GM18519 (cell line): ENCODE data around the gene PHKG1.
"Not testable (repeated sequence)": the region's sequence is repeated elsewhere in the genome, so short reads cannot be mapped to it uniquely, and the experiment has no call there.

Experiments used
- ATAC-seq: cut with Tn5 transposase; IDR thresholded peaks from one replicate; pipeline ENCODE4 v1.9.1; 2021; ENCODE audit warnings: mild to moderate bottlenecking, moderate library complexity; ENCODE audit not compliant: unreplicated experiment, low FRiP score

PHKG1 gene

GRCh38 chr7:56046721-56047445, 45.9 kb downstream of the PHKG1 start:
- ATAC-seq = no peak

DNA sequence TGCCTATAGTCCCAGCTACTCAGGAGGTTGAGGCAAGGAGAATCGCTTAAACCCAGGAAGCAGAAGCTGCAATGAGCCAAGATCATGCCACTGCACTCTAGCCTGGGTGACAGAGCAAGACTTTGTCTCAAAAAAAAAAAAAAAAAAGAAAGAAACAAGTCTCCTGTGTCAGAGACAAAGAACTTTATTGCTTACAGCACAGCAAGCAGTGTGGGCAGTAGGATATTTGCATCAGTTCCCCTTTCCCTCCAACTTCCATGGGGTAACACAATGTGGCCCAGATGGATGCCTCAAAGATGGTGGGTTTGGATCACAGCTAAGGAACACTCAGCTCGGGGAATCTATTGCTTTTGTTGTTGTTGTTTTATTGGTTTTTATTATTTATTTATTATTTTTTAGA, 47.0 kb downstream of the PHKG1 start:
- ATAC-seq = not testable (repeated sequence)

DNA sequence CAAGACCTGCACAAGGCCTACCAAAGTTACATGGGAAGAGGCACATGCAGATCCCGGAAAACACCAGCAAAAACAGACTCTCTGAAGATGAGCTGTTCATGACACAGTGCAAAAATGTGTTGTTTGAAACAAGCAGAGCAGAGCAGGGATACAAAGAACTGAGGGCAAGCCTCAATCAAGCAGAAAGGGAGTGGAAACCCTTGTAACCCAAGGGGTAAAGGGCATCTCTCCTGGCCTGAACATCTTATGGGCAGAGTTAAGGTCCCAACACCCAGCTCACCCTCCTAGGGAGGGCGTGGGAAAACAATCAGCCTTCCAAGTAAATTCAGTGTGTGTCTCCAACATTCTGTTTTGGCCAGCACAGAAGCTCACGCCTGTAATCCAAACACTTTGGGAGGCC, 52.0 kb downstream of the PHKG1 start:
- ATAC-seq = no peak

- ATAC-seq = peak; percentile 93
Measured at GRCh38 chr7:56033671-56034432, 58.9 kb downstream of the PHKG1 start.

DNA sequence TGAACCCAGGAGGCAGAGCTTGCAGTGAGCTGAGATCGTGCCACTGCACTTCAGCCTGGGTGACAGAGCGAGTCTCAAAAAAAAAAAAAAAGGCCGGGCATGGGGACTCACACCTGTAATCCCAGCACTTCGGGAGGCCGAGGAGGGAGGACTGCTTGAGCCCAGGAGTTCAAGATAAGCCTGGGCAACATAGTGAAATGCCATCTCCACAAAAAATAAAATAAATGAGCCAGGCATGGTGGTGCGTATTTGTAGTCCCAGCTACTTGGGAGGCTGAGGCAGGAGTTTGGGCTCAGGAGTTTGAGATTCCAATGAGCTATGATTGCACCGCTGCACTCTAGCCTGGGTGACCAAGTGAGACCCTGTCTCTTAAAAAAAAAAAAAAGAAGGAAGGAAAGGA, 60.2 kb downstream of the PHKG1 start:
- not testable (repeated sequence) for ATAC-seq

DNA sequence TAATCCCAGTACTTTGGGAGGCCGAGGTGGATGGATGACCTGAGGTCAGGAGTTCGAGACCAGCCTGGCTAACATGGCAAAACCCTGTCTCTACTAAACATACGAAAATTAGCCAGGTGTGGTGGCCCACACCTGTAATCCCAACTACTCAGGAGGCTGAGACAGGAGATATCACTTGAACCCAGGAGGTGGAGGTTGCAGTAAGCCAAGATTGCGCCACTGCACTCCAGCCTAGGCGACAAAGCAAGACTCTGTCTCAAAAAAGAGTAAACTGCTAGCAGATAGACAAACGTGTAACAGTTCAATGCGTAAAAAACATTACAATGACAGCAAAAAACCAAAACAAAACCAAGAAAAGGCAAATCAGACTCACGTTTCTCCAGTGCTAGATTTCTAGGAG, 61.2 kb downstream of the PHKG1 start:
- ATAC-seq = not testable (repeated sequence)

GRCh38 chr7:56030340-56030739, 62.4 kb downstream of the PHKG1 start:
- no peak for ATAC-seq
